Left kidney (tissue), 2 donors: ENCODE measurements around the gene VEPH1. TPM values are rescaled to one million over a fixed set of nuclear protein-coding genes. Genes with fewer than 3 reads are reported as not detected.

ENCODE experiments used
- DNase-seq: peaks from one replicate; pipeline ENCODE4 v3.0.0-alpha.2; 2013
- polyA plus RNA-seq: library from polyadenylated mRNA; unstranded; fragments of 120-200 nt; gene quantifications from one replicate; pipeline ENCODE4 v1.2.1, GENCODE V29; 2013; ENCODE audit not compliant: insufficient read length

Gene VEPH1
- polyA plus RNA-seq, 1 donor, result 56.0 TPM

- no peak for DNase-seq
Measured at GRCh38 chr3:157306502-157306901, 196.7 kb downstream of the VEPH1 start.

- no peak for DNase-seq
Measured at GRCh38 chr3:157305392-157305791, 197.8 kb downstream of the VEPH1 start.

DNA sequence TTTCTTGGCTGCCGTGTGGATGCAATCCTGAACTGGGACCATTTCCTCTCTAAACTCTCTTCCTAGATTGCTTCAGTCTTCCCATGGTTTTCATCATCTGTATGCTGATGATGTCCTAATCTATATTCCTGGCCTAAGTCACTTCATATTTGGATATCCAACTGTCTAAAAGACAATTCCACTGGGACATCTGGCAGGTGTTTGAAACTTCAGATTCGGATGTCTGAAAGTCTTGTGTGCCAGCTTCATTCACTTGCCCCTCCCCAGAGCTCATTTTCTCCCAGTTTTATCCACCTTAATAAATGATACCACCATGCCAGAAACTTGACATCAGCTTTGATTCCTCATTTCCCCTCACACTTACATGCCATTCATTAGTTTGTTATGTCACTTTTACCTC, 201.5 kb downstream of the VEPH1 start:
- DNase-seq, result no peak

DNA sequence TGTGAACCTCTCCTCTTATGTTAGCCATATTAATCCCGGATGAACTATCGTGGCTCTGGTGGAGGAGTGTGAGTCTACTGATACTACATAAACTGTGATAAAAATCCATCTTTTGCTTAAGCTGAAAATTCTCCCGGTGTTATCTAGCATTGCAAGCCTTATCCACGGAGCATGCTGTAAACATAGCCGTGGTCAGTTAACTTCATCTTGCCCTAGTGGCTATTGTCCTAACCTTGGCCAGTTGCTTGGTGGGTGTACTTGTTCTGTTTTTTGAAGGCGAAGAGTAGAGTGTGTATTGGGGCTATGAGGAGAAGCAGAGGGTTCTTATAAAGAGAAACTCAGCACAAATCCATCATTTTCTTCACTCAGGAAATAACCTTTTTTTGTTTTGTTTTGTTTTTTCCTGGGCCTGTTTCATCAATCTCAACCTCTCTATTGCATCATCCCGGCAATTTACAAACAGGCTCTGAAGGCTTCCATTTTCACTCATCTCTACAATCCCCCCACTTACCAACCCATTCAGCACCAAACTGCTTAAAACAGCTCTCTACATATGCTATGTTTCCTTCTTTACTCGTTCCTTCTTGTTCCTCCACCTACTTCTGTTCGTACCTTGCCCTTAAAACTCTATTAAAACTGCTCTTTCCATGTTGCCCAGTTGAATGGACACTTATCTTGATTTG, 202.1 kb downstream of the VEPH1 start:
- no peak for DNase-seq

DNA sequence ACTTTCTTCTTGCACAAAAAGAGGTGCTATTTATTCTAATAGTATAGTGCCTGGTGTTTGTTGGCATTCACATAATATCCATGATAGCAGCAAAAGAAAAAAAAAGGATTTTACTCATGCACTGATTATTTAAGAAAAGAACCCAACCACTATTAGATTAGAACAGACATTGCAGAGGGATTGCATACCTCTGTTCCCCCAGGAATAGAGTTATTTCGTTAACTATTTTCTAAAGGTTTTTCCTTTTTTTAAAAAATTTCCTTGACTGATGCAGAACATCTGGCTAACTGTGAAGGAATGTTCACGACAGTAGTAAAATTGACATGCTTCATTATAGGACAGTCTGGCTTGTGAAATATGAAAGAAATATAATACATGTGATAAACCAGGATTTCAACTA, 203.1 kb downstream of the VEPH1 start:
- no peak for DNase-seq

DNA sequence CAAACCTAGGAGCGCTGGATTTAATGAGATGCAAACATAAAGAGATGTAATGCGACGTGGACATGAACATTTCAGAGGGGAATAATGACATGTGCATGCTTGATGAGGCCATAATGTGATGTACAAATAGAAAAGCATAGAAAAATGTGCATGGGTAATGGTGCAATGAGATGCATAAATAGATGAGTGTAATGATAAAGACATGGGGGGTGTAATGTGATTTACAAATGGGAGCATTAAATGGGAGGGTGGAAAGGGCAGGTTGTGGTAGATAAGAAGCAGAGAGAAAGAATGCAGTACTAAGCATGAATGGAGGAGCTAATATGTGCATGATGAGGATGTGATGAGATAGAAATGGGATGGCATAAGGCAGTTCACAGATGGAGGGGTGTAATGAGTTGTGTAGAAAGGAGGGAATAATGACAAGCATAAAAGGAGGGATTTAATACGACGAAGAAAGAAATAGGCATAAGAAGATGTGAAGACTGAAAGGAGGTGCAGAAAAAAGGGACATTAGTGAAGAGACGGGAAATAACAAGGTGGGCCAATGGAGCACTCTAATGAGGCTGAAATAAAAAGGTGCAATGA, 205.8 kb downstream of the VEPH1 start:
- no peak for DNase-seq

GRCh38 chr3:157294953-157295352, 208.3 kb downstream of the VEPH1 start:
- DNase-seq, result peak; percentile 10

DNA sequence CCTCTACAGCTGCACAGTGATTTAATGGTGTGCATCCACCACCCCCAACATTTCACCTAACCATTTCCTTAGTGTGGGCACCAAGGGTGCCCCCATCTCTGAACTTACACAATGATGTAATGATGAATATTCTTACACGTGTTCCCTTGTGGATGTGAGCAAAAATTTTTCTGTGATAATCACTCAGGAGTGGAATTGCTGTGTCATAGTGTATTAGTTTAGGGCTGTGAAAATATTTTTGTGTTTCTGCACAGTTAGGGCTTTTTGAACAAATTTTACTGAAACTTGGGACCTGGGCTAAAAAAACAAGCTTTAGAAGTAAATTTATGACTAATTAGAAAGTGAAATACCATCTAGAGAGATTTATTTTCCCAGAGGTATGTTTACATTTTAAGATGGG, 208.7 kb downstream of the VEPH1 start:
- DNase-seq, result peak; percentile 10

DNA sequence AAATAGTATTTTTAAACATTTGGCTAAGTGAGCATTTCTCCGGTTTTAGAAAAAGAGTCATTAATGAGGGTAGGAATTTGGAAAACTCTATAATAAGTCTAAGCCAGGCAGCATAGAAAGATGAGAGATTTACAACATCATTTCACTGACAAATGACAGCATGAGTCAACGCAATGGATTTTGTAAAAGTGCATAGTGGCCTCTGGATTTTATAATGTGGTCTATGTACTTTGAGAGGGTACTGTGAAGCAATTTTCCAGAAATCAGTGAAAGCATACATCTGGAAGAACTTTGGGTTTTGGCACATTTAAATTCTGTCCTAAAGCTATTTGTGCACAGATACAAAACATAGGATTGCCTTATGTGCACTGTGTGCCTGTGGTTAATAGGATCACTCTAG, 212.4 kb downstream of the VEPH1 start:
- no peak for DNase-seq

DNA sequence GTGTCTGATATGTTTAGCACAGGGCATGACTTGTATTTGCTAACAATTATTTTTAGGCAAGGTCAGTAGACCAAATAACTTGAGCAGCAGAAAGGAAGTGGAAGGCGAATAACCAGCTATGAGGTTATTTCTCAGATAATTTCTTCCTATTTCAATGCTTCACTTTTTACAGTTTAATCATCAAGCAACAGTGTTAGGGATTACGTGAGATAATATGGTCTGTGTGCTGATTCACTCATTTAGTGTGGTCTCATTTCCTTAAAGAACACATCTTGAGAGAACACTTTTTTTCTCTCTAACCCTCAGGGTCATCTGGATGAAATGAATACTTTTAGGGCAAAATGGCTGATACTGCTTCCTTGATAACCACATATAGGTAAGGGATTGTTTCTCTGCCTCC, 217.2 kb downstream of the VEPH1 start:
- no peak for DNase-seq

- no peak for DNase-seq
Measured at GRCh38 chr3:157285141-157285540, 218.1 kb downstream of the VEPH1 start.

DNA sequence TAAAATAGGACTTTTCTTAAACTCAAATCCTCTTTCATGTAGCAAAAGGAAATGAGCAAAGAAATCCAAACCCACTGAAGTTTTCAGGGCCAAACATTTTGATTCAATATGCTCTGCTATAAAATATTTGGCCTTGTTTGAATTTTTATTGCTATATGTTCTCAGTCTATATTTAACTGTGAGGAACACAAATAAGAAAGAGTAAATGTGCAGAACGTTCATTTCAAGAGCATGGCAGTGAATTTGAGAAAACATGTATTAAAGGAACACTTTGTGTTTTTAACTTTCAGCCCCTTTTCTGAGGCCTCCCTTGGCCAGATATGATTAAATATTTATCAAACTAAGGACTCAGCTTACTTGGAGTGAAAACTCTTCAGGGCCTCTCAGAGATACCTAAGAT, 218.5 kb downstream of the VEPH1 start:
- DNase-seq, result no peak

DNA sequence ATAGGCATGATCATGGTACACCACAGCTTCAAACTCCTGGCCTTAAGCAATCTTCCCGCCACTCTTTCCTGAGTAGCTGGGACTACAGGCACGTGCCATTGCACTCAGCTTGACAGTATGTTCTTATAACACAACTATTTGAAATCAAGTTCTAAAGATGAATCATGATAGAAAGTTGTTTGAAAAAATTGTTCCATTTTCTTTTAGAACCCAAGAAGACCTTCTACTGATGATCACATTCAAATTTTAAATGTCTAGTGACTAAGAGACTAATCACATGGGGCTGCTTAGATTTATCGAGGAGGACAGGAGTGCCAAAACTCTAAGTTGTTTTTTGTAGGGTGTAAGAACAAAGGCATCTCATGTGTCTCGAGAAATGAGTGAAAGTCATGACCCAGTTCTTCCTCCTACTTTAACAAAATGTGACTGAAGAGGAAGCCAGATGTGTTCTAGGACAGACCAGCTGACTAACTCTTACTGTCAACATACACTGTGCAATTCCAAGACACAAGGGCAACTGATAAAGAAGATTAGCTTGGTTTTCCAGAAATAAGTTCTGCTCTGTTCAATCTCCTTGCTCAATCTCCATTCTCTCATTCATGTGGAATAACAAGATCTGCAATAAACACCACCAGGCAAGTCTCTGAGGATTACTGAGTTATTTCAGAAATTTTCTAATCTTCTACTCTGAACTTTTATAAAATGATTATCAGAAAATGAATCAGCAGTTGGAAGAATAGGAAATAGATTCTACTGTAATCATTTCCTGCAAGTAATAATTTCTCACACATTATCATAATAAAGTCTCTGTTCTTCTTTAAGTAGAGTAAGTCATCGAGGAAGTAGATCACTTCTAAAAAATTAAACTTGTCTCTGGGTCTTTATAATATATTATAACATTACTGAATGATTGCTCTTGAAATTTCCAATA, 220.7 kb downstream of the VEPH1 start:
- no peak for DNase-seq

GRCh38 chr3:157280786-157281185, 222.4 kb downstream of the VEPH1 start:
- DNase-seq, result no peak

DNA sequence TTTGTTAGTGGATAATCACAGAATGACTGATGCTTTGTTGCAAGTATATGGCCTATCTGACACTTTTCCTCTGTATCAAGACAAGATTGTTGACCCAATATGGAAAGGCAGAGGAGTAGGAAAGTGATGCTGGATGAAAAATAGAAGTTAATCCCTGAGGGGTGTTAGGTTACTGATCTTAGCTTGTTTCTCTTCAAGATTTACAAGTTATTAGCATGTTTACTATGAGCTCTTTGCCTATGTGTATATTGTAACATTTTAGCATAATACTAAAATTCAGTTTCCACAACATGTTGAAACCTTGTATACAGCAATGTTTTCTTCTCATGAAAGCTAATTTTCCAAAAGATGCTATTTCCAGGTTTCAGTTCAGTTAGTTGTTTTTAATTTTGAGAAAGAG, 222.9 kb downstream of the VEPH1 start:
- DNase-seq, result no peak

DNA sequence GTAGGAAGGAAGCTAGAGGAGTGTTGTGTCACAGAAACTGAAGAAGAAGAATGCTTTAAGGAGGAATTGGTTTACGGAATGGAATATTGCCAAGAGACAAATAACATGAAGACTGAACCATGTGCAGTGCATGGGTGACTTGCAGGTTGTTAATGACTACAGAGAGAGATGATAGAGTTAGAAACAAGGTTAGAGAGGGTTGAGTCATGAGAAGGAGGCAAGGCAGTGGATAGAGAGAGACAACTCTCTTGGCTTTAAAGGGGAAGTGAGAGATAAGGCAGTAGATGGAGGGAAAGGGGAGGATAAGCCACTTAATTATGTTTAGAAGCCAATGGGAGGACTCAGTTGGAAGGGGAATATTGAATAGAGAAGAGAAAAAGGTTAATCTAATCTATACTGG, 224.0 kb downstream of the VEPH1 start:
- no peak for DNase-seq

DNA sequence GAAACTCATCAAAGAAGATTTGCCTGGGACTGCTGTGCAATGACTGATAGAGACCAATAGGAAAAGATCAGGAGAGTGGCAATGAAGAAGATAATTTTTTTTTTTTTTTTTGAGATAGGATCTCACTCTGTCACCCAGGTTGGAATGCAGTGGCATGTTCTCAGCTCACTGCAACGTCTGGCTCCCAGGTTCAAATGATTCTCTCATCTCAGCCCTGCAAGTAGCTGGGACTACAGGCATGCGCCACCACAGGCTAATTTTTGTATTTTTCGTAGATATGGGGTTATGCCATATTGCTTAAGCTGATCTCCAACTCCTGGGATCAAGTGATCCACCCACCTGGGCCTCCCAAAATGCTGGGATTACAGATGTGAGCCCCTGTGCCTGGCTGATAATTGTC, 226.4 kb downstream of the VEPH1 start:
- no peak for DNase-seq

DNA sequence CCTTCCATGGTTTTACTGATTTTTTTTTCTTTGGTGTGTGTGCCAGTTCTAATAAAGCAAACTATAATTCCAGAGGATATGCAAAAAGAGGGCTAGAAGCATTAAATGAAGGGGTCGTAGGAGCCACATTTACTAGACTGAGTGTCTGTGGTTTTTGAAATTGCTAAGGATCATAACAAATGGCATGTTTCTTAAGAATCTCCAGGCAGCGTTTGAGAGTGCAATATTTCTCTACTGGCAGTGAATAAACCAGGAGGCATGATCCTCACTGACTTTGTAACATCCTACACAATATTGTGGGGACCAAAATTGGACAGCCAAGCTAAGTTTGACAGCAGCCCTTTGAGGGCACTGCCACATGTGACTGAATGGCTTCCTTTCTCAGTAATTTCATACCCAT, 227.4 kb downstream of the VEPH1 start:
- no peak for DNase-seq

- DNase-seq, result no peak
Measured at GRCh38 chr3:157274644-157275137, 228.5 kb downstream of the VEPH1 start.

- DNase-seq, result no peak
Measured at GRCh38 chr3:157271283-157271882, 231.8 kb downstream of the VEPH1 start.

GRCh38 chr3:157268026-157268425, 235.2 kb downstream of the VEPH1 start:
- no peak for DNase-seq

- no peak for DNase-seq
Measured at GRCh38 chr3:157265931-157266330, 237.3 kb downstream of the VEPH1 start.

- DNase-seq, result no peak
Measured at GRCh38 chr3:157263027-157263426, 240.2 kb downstream of the VEPH1 start.
